IPS DF 4.7 (cell line): ENCODE measurements around the gene ZFP69B.
"Not testable (repeated sequence)": the region's sequence is repeated elsewhere in the genome, so short reads cannot be mapped to it uniquely, and the experiment has no call there.

Source experiments
- DNase-seq: peaks from one replicate; pipeline ENCODE4 v3.0.0-alpha.2; 2013; ENCODE audit warnings: low spot score; ENCODE audit errors: extremely low read depth

Gene ZFP69B

DNA sequence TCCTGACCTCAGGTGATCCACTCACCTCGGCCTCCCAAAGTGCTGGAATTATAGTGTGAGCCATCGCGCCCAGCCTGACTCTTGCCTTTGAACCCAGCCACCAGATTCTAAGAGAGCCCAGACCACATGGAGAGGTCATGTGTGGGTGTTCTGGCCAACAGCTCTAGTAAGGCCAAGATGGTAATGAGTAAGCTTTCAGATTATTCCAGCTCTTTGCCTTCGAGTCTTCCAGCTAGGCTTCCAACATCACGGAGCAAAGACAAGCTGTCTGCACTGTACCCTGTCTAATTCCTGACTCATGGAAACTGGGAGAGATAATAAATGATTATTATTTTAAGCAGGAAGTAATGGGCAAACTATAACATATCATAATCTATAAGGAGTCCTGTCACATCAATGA is 14.8 kb upstream of the ZFP69B start:
- no peak for DNase-seq

DNA sequence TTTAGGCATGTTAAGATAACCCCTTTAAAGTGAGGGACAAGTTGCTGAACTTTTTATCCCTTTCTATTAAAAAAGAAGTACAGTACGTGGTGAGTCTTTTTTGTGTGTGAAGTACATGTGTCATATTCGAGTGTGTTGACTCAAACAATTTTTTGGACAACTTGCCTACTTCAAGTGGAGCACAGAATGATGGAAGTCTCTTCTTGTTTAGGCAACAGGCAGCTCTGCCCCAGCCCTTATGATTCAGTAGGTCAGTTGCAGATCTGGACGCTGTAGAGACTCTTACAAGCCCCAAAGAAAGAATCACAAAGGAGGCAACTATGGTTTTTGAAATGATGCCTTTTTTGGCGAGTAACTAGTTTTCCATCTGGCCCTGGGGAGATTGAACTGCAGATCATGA is 14.4 kb upstream of the ZFP69B start:
- no peak for DNase-seq

- no peak for DNase-seq
These were observed 11.8 kb upstream of the ZFP69B start for GRCh38 chr1:40438391-40439015.

DNA sequence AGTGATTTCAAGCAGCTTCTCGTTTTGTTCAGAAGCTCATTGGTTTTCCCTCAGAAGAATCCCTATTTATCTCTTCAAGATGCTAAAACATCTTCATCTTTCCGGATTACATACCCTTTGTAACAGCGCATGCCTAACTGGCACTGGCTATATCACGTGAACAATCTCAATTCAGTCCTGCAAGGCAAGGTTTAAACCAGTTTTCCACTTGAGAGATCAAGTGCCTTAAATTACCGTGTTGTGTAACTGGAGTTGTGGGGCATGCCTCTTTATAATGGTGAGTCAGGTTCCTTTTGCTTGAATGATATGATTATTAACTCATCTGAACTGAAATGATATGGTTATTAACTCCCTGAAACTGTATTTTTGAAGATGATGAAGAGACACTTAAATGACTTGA is 11.0 kb upstream of the ZFP69B start:
- DNase-seq, result no peak

- no peak for DNase-seq
These were observed 390 bp downstream of the ZFP69B start for GRCh38 chr1:40450495-40451237.

DNA sequence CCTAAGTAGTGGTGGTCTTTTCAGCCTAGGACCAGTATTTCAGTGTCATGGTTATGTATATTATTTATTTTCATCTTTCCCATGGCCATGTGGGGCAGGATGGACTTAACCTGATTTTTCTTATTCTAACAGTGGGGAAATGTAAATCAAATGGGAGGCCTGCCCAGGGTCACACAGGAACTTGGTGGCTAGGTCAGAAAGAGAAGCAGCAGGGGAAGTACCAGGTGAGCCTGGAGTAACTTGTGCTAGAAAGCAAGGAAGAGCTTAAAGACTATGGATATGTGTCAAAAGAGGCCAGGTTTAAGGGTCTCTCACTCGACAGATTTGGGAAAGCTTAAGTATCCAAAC is 936 bp downstream of the ZFP69B start:
- DNase-seq, result no peak

DNA sequence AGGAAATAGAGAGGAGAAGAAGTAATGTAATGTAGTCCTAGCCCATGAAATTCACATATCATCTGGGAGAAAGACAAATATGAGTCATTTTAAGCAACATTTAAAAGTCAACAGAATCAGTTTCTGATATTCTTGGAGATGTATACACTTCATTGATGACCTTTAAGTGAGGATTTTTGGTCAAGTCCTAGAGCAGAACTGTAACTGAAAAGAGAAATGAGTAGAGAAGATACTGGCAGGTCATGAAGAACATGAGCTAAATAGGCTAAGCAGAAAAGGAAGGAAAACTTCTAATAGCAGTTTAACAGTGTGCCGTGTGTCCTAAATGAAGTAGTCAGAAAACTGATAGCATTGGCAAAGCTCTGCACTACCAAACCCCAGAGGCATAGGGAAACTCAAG is 4.6 kb downstream of the ZFP69B start:
- no peak for DNase-seq

GRCh38 chr1:40462956-40463590 is 12.8 kb downstream of the ZFP69B start:
- DNase-seq, result no peak

DNA sequence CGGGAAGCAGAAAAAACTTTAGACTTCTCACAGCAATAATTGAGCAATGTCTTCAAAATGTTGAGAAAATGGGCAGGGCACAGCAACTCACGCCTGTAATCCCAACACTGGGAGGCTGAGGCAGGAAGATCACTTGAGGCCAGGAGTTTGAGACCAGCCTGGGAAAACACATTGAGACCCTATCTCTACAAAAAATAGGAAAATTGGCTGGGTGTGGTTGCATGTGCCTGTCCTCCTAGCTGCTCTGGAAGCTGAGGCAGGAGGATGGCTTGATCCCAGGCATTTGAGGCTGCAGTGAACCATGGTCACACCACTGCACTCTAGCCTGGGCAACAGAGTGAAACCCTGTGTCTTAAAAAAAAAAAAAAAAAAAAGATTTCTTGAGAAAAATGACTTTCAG is 19.1 kb downstream of the ZFP69B start:
- DNase-seq, result no peak

DNA sequence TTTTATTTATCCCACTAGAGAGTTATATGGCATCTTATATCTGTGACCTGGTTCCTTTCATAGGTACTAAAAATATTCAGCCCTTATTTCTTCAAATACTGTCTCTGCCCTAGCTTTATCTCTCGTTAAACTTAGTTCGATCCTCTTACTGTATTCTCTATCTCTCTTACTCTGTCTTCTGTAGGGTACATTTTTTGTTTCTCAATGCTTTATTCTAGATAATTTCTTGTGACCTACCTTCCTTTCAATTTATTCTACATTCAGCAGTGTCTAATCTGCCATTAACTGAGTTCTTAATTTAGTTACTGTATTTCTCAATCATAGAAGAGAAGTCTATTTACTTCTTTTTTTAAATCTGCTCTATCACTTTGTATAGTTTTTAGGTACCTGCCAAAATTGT is 25.0 kb downstream of the ZFP69B start:
- no peak for DNase-seq

- DNase-seq, result no peak
These were observed 26.8 kb downstream of the ZFP69B start, which contains the start of gene ZFP69 for GRCh38 chr1:40476924-40477677. ZFP69 (plus strand) TSS chr1:40477290; CDS start chr1:40479362, 2,072 bp downstream.

- no peak for DNase-seq
These were observed 27.4 kb downstream of the ZFP69B start for GRCh38 chr1:40477678-40478053.

DNA sequence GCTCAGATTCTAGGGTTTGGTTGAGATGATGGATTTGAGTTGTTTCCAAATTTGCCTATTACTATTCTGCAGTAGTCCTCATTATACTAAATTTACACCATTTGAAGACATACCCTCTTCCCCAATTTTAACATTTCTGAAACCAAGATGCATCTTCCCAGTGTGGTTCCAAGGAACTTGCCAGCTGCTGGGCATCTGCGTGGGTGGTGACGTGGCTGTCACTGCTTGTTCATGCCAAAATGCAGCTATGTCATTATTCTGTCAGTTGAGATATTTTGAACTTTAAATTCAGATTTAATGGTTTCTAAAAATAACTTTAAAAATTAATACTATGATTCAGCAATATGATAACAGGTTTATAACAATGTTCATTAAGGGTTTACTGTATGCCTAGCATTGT is 28.0 kb downstream of the ZFP69B start:
- no peak for DNase-seq

DNA sequence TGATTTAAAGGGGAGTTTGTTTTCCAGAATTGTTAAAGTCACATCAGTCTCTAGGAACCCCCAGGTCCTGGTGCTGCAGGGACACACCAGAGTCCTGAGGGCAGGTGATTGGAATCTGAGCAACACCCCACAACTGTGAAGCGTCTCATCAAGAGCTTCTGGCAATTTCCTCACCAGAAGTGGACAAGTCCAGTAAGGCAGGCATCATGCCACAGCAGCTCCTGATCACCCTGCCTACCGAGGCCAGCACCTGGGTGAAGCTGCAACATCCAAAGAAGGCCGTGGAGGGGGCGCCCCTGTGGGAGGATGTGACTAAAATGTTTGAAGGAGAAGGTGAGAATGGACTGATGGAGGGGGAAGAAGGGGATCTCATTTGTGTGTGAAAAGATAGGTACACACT is 28.9 kb downstream of the ZFP69B start:
- no peak for DNase-seq

DNA sequence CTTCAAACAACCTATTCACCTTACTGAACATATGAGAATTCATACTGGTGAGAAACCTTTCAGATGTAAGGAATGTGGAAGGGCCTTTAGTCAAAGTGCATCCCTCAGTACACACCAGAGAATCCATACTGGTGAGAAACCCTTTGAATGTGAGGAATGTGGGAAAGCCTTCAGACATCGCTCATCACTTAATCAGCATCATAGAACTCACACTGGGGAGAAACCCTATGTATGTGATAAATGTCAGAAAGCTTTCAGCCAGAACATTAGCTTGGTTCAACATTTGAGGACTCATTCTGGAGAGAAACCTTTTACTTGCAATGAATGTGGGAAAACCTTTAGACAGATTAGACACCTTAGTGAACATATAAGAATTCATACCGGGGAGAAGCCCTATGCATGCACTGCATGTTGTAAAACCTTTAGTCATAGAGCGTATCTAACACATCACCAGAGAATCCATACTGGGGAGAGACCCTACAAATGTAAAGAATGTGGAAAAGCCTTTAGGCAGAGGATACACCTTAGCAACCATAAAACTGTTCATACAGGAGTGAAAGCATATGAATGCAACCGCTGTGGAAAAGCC is 45.1 kb downstream of the ZFP69B start:
- DNase-seq, result no peak

GRCh38 chr1:40502651-40503050 is 52.4 kb downstream of the ZFP69B start:
- not testable (repeated sequence) for DNase-seq

- DNase-seq, result no peak
These were observed 57.7 kb downstream of the ZFP69B start for GRCh38 chr1:40507973-40508372.

- DNase-seq, result no peak
These were observed 58.4 kb downstream of the ZFP69B start, which contains the start of gene EXO5 for GRCh38 chr1:40508375-40509341. EXO5 (plus strand) TSS chr1:40508767; CDS start chr1:40514545, 5,778 bp downstream.
